ENCODE results near the gene RHBDL3. TPM values are rescaled to one million over a fixed set of nuclear protein-coding genes. Genes with fewer than 3 reads are reported as not detected.

RHBDL3 gene
- total RNA-seq, 1 experiment from 2014 or later = 1.9 TPM

DNA sequence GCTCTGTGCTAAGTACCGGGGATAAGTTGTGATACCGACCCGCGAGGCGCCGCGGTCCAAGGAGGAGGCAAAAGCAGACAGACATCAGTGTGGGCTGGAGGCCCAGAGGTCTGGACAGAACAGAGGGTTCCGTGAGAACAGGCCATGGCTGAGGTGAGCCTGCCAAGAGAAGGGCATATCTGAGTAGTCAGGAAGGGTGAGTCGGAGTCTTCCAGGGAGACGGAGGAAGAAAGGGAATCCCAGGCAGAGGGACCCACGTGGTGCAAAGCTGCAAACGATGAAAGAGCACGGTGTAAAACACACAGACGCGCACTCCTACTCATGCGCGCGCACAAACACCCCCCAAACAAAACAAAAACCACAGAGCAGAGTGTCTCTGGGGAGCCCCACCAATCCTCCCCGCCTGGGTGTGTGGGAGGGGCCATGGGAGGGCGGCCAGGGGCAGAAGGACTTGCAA lies 18.1 kb downstream of the RHBDL3 start:
- no peak for DNase-seq (ENCODE audit: low read depth, low spot score)
- in situ Hi-C loops (cut with HindIII; ENCODE audit: low pct_unique_long_range_greater_than_20kb, low sequenced_read_pairs) = no loop called here

DNA sequence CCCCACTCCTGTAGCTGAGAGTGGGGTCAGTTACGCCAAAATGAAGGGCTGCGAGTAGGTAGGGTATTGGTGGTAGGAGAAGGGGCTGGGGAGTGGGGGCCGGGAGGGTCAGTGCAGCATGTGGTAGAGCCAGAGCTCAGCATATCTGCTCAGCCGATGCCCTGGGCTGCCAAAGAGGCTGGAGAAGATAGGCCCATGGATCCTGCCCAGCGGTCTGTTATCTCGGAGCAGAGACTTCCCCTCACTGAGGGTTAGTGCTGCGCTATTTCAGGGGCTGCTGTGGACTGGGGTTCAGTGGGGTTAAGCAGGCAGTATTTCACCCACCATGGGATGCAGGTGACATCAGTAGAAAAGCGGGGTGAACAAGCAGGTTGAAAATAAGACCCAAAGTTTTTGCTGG lies 19.7 kb downstream of the RHBDL3 start:
- in situ Hi-C loops (cut with HindIII; ENCODE audit: low pct_unique_long_range_greater_than_20kb, low sequenced_read_pairs) = no loop called here
- no peak for DNase-seq (ENCODE audit: low read depth, low spot score)

DNA sequence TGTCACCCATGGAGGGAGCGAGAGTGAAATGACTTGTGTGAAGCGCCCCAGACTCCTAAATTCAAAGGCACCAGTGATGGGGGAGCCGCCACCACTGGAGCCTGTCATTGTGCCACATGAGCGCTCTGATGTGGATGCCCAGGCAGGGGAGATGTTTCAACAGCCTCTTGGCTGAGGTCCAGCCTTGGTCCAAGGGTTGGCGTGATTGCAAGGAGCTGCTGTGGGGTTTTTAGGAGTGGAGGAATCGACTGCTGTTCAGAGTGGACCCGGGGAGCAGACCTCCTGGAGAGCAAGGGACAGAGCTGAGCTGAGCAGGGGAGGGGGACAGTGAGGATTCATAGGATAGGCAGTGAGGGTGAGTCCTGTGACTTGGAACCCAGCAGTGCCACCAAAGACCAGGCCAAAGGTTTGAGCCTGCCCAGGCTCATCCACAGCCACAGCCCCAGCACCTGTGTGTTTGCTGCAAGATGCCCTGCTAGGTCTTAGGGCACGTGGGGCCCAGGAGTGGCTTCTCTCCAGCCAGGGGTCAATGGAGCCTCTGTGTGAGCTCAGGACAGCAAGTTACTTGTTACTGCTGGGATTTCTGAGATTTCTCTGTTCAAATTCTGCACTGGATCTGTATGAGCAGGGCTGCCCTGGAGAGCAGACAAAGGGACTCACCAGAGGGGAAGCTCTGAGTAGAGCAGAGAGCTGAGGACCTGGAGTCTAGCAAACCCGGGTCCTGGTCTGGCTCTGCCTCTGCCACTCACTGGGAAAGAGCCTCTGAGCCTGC lies 20.3 kb downstream of the RHBDL3 start:
- peak; percentile 80 for DNase-seq (ENCODE audit: low read depth, low spot score)
- in situ Hi-C loops (cut with HindIII; ENCODE audit: low pct_unique_long_range_greater_than_20kb, low sequenced_read_pairs) = no loop called here

DNA sequence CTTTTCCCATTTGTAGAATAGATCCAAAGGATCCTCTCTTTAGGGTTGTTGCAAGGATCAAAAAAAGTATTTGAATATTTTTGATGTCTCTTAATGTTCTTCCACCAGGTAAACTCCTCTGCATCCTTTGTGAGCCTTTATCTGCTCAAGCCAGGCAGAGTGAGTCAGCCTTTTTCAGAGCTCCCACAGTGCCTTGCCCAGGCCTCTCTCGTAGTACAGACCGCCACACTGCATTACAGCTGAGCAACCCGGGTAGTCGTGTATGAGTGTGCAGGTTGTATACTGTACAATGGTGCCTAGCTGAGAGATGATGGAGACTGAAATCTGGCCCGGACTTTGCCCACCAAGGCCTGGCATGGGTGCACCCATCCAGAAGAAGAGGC lies 20.9 kb downstream of the RHBDL3 start:
- in situ Hi-C loops (cut with HindIII; ENCODE audit: low pct_unique_long_range_greater_than_20kb, low sequenced_read_pairs) = no loop called here
- DNase-seq (ENCODE audit: low read depth, low spot score) = no peak

DNA sequence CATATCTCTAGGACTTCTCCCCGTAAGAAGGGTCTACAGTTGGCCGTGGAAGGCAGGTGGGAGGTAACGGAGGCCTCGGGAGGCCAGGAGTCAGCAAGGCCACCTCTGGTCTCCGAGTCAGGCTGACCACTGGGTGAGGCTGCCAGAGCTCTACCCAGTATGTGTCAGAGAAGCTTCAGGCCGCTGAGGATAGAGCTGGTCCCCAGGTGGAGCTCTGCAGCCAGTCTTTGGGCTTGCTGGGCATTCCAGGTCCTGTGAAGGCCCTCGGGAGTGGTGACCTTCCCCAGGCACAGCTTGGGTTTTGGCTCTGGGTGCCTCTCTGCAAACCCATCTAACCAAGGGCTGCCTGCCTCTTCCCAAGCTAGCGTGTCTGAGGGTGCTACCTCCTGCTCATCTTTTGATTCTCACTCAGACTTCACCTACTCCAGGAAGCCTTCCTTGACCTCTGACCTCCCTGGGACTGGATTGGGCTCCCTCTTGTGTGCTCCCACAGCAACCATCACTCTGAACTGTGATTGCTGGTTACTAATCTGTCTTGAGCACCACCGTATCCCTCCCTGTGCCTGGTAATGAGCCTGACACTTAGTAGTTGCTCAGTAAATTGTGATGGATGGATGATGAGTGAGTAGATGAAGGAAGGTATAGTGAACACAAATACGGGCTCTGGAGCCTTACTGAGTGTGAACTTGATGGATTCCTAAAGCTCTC lies 22.3 kb downstream of the RHBDL3 start:
- in situ Hi-C loops (cut with HindIII; ENCODE audit: low pct_unique_long_range_greater_than_20kb, low sequenced_read_pairs) = no loop called here
- DNase-seq (ENCODE audit: low read depth, low spot score) = no peak

DNA sequence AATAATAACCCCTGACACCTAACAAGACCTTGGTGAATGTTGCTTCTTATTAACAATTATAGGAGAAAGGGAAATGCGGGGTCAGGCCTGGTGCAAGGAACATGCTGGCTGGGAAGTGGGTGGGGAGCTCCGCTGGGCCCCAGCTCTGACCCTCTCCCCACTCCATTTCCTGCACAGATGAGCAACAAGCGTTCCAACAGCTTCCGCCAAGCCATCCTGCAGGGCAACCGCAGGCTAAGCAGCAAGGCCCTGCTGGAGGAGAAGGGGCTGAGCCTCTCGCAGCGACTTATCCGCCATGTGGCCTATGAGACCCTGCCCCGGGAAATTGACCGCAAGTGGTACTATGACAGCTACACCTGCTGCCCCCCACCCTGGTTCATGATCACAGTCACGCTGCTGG lies 23.0 kb downstream of the RHBDL3 start:
- in situ Hi-C loops (cut with HindIII; ENCODE audit: low pct_unique_long_range_greater_than_20kb, low sequenced_read_pairs) = no loop called here
- no peak for DNase-seq (ENCODE audit: low read depth, low spot score)

DNA sequence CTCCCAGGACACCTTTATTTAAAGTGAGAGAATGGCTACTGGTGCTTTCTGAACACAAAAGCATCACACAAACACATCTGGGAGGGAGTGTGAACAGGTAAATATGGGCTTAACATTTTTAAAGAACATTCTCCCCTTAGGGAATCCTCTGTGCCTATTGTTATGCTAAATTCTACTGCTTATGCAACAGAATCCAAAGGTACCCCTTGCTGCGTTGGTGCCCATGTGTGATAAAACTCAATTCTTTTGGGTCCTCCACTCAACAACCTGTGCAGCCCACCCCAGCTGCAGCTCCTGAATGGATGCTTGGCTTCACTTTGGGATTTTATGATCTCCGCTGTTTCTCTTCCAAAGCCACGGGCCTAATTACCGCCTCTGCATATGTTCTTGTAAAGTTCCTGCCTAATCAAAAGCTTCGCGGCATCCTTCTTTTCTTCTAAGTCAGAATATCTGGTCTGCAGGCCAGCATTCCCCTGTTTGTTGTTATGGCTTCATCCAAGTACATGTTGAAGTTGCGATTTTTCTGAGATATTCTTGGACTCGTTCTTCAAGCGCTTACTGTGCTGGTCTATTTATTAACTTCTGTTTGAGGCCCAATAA lies 23.9 kb downstream of the RHBDL3 start:
- DNase-seq (ENCODE audit: low read depth, low spot score) = no peak
- in situ Hi-C loops (cut with HindIII; ENCODE audit: low pct_unique_long_range_greater_than_20kb, low sequenced_read_pairs) = no loop called here

DNA sequence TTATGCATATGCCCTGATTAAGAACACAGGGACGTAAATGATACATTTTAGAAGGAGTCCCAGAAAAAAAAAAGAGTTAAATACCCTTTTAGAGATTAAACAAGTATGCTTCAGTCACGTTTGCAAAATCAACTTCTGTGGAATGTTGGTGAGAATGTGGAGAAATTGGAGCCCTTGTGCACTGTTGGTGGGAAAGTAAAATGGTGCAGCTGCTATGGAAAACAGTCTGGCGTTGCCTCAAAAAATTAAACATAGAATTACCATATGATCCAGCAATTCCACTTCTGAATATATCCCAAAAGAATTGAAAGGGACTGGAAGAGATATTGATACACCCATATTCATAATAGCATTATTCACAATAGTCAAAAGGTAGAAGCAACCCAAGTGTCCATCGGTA lies 26.5 kb downstream of the RHBDL3 start:
- no peak for DNase-seq (ENCODE audit: low read depth, low spot score)
- in situ Hi-C loops (cut with HindIII; ENCODE audit: low pct_unique_long_range_greater_than_20kb, low sequenced_read_pairs) = no loop called here

DNA sequence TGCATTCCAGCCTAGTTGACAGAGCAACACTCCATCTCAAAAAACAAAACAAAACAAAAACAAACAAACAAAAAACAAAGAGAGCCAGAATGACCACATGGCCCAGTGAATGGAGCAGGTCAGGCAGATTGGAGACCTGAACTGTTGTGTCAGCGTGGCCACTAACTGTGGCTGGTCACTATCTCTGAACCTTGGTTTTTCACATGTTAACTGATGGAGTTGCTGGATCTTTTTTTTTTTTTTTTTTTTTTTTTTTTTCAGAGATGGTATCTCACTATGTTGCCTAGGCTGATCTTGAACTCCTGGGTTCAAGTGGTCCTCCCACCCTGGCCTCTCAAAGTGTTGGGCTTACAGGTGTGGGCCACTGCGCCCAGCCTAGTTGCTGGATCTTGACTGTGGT lies 31.8 kb downstream of the RHBDL3 start:
- in situ Hi-C loops (cut with HindIII; ENCODE audit: low pct_unique_long_range_greater_than_20kb, low sequenced_read_pairs) = no loop called here
- no peak for DNase-seq (ENCODE audit: low read depth, low spot score)

DNA sequence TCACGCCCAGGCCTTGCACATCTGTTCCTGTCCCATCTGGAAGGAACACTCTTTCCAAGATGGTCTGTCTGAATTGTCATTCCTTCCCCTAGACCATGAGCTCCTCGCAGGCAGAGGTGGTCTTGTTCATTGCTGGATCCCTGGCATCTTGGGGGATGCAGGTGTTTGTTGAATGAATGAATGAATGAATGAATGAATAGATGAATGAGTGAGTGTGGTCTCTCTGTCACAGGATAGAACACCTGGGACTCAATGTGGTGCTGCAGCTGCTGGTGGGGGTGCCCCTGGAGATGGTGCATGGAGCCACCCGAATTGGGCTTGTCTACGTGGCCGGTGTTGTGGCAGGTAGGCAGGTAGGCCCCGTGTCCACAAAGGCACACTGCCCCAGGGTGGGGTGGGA lies 32.2 kb downstream of the RHBDL3 start:
- in situ Hi-C loops (cut with HindIII; ENCODE audit: low pct_unique_long_range_greater_than_20kb, low sequenced_read_pairs) = no loop called here
- DNase-seq (ENCODE audit: low read depth, low spot score) = no peak

DNA sequence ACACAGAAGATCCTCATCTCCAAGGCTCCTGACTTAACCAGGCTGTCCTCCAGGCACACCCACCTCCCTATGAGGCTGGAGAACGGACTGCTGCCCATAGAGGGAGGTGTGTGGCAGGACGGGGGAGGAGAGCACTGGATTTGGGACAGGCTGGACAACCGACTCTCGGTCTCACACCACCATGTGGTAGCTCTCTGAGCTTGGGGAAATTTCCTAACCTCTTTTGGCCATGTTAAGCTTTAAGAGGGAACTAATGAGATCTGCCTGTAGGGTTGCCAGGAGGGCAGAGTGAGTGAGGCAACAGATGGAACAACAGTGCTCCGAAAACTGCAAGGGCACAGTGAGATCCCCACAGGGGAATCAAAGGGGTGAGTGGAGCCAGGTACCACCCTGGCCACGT lies 32.7 kb downstream of the RHBDL3 start:
- DNase-seq (ENCODE audit: low read depth, low spot score) = no peak
- in situ Hi-C loops (cut with HindIII; ENCODE audit: low pct_unique_long_range_greater_than_20kb, low sequenced_read_pairs) = no loop called here

DNA sequence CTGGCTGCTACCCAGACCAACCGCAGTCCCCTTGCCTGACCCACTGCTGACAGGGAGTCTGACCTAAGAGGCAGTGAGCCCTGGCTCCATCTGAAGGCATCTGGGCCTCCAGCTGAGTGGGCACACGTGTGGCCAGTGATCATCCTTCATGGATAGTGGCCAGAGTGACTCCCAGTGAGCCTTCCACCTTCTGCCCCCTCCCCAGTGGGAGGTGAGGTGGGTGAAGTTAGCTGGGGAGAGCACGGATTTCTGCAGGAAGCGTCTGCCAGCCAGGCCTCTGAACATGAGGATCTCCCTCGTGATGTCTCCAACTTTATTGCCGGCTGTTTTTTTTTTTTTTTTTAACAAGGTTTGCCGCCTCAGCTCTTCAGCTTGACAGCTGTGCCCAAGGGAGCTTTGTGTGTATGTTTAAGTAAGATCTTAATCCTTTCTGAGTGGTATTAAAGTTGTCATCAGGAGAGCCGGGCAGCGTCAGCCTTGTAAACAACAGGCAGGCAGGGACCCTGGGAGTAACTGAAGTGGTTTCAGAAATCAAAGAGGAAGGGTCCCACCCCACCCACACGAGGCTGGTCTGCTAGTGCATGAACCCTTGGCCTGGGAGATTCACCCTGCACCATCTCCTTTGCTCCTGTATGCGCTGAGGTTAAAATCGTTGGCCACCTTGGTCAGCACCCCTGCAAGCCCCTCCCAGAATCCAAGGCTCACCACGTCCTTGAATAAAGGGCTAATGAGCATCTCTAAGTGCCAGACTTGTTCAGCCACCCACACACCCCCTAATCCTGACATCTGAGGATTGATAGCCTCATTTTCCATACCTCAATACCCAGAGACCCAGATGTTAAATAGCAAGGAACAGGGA lies 33.3 kb downstream of the RHBDL3 start:
- no peak for DNase-seq (ENCODE audit: low read depth, low spot score)
- in situ Hi-C loops (cut with HindIII; ENCODE audit: low pct_unique_long_range_greater_than_20kb, low sequenced_read_pairs) = no loop called here

DNA sequence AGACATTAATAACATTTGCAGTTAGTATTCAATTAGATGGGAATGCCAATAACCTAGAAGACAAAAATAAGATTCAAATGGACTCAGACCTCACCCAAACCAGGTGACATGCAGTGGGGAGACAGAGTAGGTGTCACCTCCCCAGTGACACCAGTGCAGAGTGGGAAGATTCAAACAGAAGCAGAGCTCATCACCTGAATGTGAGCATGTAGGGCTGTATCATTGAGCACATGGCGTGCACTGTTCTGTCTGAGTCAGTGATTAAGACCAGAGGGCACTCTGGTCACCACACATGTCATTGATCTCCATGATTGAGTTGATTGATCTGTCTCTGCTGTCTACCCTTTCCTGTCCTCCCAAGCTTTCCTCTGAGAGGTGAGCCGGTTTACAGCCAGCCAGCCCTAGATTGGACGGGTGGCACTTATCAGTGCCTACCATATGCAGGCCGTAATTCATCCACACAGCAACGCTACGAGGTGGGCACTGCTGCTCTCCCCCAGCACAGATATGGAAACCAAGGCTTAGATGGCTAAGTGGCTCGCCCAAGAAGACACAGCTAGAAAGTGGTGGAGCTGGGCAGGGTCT lies 34.0 kb downstream of the RHBDL3 start:
- in situ Hi-C loops (cut with HindIII; ENCODE audit: low pct_unique_long_range_greater_than_20kb, low sequenced_read_pairs) = no loop called here
- no peak for DNase-seq (ENCODE audit: low read depth, low spot score)

DNA sequence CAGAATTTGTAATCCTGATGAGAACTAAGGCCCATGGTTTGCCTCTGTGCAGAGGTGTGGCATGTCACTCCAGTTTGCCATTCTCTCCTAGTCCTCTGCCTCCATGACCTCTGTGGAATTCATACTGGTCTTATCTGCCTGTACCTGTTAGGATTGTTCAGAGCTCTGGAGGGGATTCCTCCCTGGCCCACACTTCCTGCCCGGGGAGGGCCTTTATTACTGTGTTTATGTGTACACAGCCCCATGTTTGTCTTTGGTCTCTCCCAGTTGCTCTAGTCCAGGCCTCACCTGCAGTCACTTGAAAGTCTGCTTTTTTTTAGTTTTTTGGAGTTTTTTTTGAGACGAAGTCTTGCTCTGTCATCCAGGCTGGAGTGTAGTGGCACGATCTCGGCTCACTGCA lies 36.4 kb downstream of the RHBDL3 start:
- in situ Hi-C loops (cut with HindIII; ENCODE audit: low pct_unique_long_range_greater_than_20kb, low sequenced_read_pairs) = no loop called here
- DNase-seq (ENCODE audit: low read depth, low spot score) = no peak

DNA sequence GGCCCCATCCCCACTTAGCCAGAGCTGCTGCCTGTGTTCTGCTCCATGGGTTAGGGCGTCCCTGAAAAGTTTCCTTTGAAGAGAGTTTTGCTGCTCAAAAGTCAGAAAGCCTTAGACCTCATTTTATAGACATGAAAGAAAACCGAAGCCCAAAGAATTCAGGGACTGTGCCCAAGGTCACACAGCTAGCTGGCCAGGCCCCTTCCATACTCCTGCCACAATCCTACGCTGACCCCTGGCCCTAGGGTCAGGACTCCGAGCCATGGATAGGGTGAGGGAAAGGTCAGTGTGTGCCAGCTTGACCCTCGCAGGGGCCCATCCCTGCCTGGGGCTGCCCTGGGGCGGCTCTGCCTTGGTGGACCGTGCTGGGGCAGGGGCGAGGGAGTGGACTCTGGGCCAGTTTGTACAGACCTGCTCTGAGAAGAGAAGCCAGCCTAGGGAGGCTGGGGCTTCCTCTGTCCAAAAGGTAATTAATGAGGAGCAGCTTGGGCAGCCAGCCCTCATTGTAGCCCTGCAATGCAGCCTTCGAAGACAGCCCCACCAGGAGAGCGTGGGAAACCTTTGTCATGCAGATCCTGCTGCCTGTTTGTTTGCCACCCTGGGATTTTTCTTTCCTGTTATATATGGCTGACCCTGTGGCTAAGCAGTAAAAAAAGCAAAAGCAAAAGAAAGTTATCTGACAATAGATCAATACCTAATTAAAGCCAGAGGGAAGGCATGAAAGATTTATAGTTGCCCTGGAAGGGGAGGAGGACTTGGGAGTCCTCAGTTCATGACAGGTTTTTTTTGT lies 37.4 kb downstream of the RHBDL3 start:
- DNase-seq (ENCODE audit: low read depth, low spot score) = no peak
- in situ Hi-C loops (cut with HindIII; ENCODE audit: low pct_unique_long_range_greater_than_20kb, low sequenced_read_pairs) = no loop called here

DNA sequence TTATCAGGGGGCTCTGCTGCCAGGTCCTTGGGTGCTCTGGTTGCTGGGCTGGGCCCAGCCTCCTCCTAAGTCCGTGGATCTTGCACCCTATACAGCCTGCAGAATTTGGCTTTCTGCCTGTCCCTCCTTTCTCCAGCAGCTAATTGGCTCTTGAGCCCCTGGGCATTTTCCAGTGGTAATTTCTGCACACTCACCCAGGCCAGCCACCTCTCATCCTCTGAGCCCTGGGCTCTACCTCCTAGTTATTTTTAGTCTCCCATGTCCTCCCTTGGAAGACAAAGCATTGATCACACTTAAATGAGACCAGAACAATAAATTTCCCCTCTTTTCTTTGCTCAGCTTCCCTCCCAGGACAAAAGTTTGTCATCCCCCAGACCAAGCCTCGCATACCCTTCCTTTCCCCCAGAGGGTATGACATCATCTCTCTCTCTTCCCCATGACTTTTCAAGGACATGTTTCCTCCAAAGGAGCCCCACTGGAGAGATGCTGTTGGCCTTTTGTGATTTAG lies 38.2 kb downstream of the RHBDL3 start:
- in situ Hi-C loops (cut with HindIII; ENCODE audit: low pct_unique_long_range_greater_than_20kb, low sequenced_read_pairs) = no loop called here
- no peak for DNase-seq (ENCODE audit: low read depth, low spot score)

DNA sequence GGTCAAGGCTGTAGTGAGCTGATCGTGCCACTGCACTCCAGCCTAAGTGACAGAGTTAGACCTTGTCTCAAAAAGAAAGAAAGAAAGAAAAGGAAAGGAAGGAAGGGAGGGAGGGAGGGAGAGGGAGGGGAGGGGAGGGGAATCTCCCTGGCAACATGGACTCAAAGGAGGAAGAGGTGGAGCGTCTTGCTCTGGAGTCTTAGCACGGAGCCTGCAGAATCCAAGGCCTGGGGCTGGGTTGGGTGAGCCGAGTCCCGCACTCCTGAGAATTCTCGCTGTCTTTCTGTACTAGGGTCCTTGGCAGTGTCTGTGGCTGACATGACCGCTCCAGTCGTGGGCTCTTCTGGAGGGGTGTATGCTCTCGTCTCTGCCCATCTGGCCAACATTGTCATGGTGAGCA lies 39.4 kb downstream of the RHBDL3 start:
- DNase-seq (ENCODE audit: low read depth, low spot score) = no peak
- in situ Hi-C loops (cut with HindIII; ENCODE audit: low pct_unique_long_range_greater_than_20kb, low sequenced_read_pairs) = no loop called here

Data from SK-MEL-5 (cell line).